ENCODE data around the gene PCDHB9.
"Not testable (repeated sequence)": the region's sequence is repeated elsewhere in the genome, so short reads cannot be mapped to it uniquely, and the experiment has no call there.

PCDHB9 gene

GRCh38 chr5:141189131-141189530 is 2.2 kb downstream of the PCDHB9 start:
- DNase-seq, result not testable (repeated sequence)

GRCh38 chr5:141192110-141192725 is 5.3 kb downstream of the PCDHB9 start, which contains the start of gene PCDHB10:
Gene PCDHB10 (plus strand): TSS chr5:141192353. CDS start chr5:141192553, 200 bp downstream.
- DNase-seq, result no peak

- DNase-seq, result not testable (repeated sequence)
Observed at GRCh38 chr5:141194332-141194731, 7.4 kb downstream of the PCDHB9 start.

GRCh38 chr5:141196363-141196762 is 9.4 kb downstream of the PCDHB9 start:
- no peak for DNase-seq

- DNase-seq, result no peak
Observed at GRCh38 chr5:141199359-141200235, 12.6 kb downstream of the PCDHB9 start, which contains the start of gene PCDHB11. Gene PCDHB11 (plus strand): TSS chr5:141199627. CDS start chr5:141199775, 148 bp downstream.

DNA sequence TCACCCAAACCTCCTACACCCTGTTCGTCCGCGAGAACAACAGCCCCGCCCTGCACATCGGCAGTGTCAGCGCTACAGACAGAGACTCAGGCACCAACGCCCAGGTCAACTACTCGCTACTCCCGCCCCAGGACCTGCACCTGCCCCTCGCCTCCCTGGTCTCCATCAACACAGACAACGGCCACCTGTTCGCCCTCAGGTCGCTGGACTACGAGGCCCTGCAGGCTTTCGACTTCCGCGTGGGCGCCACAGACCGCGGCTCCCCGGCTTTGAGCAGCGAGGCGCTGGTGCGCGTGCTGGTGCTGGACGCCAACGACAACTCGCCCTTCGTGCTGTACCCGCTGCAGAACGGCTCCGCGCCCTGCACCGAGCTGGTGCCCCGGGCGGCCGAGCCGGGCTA is 14.2 kb downstream of the PCDHB9 start:
- not testable (repeated sequence) for DNase-seq

DNA sequence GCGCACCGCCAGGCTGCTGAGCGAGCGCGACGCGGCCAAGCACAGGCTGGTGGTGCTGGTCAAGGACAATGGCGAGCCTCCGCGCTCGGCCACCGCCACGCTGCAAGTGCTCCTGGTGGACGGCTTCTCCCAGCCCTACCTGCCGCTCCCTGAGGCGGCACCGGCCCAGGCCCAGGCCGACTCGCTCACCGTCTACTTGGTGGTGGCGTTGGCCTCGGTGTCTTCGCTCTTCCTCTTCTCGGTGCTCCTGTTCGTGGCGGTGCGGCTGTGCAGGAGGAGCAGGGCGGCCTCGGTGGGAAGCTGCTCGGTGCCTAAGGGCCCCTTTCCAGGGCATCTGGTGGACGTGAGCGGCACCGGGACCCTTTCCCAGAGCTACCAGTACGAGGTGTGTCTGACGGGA is 14.7 kb downstream of the PCDHB9 start:
- not testable (repeated sequence) for DNase-seq

- no peak for DNase-seq
Observed at GRCh38 chr5:141208478-141208877, 21.5 kb downstream of the PCDHB9 start, which contains the start of gene PCDHB12. Gene PCDHB12 (plus strand): TSS chr5:141208719. CDS start chr5:141208908, 189 bp downstream.

DNA sequence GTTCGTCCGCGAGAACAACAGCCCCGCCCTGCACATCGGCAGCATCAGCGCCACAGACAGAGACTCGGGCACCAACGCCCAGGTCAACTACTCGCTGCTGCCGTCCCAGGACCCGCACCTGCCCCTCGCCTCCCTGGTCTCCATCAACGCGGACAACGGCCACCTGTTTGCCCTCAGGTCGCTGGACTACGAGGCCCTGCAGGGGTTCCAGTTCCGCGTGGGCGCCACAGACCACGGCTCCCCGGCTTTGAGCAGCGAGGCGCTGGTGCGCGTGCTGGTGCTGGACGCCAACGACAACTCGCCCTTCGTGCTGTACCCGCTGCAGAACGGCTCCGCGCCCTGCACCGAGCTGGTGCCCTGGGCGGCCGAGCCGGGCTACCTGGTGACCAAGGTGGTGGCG is 23.3 kb downstream of the PCDHB9 start:
- not testable (repeated sequence) for DNase-seq

DNA sequence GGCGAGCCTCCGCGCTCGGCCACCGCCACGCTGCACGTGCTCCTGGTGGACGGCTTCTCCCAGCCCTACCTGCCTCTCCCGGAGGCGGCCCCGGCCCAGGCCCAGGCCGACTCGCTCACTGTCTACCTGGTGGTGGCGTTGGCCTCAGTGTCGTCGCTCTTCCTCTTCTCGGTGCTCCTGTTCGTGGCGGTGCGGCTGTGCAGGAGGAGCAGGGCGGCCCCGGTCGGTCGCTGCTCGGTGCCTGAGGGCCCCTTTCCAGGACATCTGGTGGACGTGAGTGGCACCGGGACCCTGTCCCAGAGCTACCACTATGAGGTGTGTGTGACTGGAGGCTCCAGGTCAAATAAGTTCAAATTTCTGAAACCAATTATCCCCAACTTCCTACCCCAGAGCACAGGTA is 23.9 kb downstream of the PCDHB9 start:
- DNase-seq, result not testable (repeated sequence)

DNA sequence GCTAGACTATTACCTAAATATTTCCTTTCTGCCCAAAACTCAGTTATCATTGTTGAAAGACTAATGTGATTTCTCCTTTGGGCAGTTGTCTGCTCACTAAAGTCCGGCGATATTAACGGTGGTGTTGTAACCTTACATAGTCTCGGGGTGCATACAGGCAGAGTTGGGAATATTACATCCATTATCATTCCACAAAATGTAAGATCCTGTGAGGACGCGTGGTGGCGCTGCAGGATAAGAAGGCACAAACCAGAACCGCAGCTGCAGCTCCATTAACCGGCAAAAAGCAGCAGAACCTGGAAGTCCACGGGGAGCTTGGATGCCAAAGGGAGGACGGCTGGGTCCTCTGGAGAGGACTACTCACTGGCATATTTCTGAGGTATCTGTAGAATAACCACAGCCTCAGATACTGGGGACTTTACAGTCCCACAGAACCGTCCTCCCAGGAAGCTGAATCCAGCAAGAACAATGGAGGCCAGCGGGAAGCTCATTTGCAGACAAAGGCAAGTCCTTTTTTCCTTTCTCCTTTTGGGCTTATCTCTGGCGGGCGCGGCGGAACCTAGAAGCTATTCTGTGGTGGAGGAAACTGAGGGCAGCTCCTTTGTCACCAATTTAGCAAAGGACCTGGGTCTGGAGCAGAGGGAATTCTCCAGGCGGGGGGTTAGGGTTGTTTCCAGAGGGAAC is 26.8 kb downstream of the PCDHB9 start, which contains the start of gene PCDHB13:
Gene PCDHB13, plus strand, starts transcription at position 264 of the 684 bp plus-strand sequence. Its CDS starts 205 bp downstream, at position 469.
- DNase-seq, result not testable (repeated sequence)

DNA sequence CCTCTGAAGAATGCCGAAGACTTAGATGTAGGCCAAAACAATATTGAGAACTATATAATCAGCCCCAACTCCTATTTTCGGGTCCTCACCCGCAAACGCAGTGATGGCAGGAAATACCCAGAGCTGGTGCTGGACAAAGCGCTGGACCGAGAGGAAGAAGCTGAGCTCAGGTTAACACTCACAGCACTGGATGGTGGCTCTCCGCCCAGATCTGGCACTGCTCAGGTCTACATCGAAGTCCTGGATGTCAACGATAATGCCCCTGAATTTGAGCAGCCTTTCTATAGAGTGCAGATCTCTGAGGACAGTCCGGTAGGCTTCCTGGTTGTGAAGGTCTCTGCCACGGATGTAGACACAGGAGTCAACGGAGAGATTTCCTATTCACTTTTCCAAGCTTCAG is 27.6 kb downstream of the PCDHB9 start:
- DNase-seq, result not testable (repeated sequence)

DNA sequence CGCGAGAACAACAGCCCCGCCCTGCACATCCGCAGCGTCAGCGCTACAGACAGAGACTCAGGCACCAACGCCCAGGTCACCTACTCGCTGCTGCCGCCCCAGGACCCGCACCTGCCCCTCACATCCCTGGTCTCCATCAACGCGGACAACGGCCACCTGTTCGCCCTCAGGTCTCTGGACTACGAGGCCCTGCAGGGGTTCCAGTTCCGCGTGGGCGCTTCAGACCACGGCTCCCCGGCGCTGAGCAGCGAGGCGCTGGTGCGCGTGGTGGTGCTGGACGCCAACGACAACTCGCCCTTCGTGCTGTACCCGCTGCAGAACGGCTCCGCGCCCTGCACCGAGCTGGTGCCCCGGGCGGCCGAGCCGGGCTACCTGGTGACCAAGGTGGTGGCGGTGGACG is 28.5 kb downstream of the PCDHB9 start:
- not testable (repeated sequence) for DNase-seq

- not testable (repeated sequence) for DNase-seq
Observed at GRCh38 chr5:141216035-141216434, 29.1 kb downstream of the PCDHB9 start.

- DNase-seq, result no peak
Observed at GRCh38 chr5:141223112-141223783, 36.3 kb downstream of the PCDHB9 start, which contains the start of gene PCDHB14. Gene PCDHB14 (plus strand): TSS chr5:141223343. CDS start chr5:141223506, 163 bp downstream.

DNA sequence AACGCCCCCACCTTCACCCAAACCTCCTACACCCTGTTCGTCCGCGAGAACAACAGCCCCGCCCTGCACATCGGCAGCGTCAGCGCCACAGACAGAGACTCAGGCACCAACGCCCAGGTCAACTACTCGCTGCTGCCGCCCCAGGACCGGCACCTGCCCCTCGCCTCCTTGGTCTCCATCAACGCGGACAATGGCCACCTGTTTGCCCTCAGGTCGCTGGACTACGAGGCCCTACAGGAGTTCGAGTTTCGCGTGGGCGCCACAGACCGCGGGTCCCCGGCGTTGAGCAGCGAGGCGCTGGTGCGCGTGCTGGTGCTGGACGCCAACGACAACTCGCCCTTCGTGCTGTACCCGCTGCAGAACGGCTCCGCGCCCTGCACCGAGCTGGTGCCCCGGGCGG is 37.9 kb downstream of the PCDHB9 start:
- not testable (repeated sequence) for DNase-seq

GRCh38 chr5:141225421-141225820 is 38.5 kb downstream of the PCDHB9 start:
- DNase-seq, result not testable (repeated sequence)

GRCh38 chr5:141234109-141234667 is 47.2 kb downstream of the PCDHB9 start:
- DNase-seq, result no peak

GRCh38 chr5:141235922-141236321 is 49.0 kb downstream of the PCDHB9 start:
- not testable (repeated sequence) for DNase-seq

GRCh38 chr5:141236516-141237313 is 49.8 kb downstream of the PCDHB9 start:
- no peak for DNase-seq

Data from left hindlimb (tissue), 1 donor.